GM19239 (cell line): ENCODE data around the gene GORASP2.

Source experiments
- DNase-seq: peaks from one replicate; pipeline ENCODE4 v3.0.0; 2011; ENCODE audit warnings: low spot score; ENCODE audit not compliant: insufficient read length
- FAIRE-seq: peaks from 2 replicates; lab custom pipeline; 2011; peaks lifted over from hg19 to GRCh38; lab: Jason Lieb, UNC

The GORASP2 gene

GRCh38 chr2:170986566-170987258 lies 57.7 kb downstream of the GORASP2 start:
- DNase-seq: no peak
- no peak for FAIRE-seq

- DNase-seq: no peak
- FAIRE-seq: peak; percentile 48
These were observed 62.5 kb downstream of the GORASP2 start for GRCh38 chr2:170991398-170992182.

- no peak for FAIRE-seq
- no peak for DNase-seq
These were observed 67.3 kb downstream of the GORASP2 start for GRCh38 chr2:170996316-170996715.

GRCh38 chr2:170997893-170998597 lies 69.0 kb downstream of the GORASP2 start:
- FAIRE-seq: no peak
- DNase-seq: no peak

GRCh38 chr2:170999654-171000053 lies 70.6 kb downstream of the GORASP2 start:
- FAIRE-seq (no peak), DNase-seq (no peak)

GRCh38 chr2:171004363-171004762 lies 75.3 kb downstream of the GORASP2 start:
- no peak for FAIRE-seq
- no peak for DNase-seq

- FAIRE-seq: no peak
- DNase-seq: no peak
These were observed 75.8 kb downstream of the GORASP2 start for GRCh38 chr2:171004833-171005232.

GRCh38 chr2:171008550-171009205 lies 79.6 kb downstream of the GORASP2 start:
- DNase-seq (no peak), FAIRE-seq (no peak)

GRCh38 chr2:171009386-171009785 lies 80.3 kb downstream of the GORASP2 start:
- FAIRE-seq (no peak), DNase-seq (no peak)

- FAIRE-seq (peak; percentile 64), DNase-seq (no peak)
These were observed 84.8 kb downstream of the GORASP2 start for GRCh38 chr2:171013851-171014250.

GRCh38 chr2:171016125-171016524 lies 87.1 kb downstream of the GORASP2 start:
- DNase-seq (no peak), FAIRE-seq (no peak)
